Hypothalamus (tissue), 51 donors: ENCODE data around the gene C6orf15.

Source experiments
- DNase-seq, 51 donors: peaks; one replicate each; lab custom pipeline; 2025; lab: John Stamatoyannopoulos, UW

The C6orf15 gene

GRCh38 chr6:31075528-31075927 lies 36.8 kb downstream of the C6orf15 start:
- DNase-seq: no peak

DNA sequence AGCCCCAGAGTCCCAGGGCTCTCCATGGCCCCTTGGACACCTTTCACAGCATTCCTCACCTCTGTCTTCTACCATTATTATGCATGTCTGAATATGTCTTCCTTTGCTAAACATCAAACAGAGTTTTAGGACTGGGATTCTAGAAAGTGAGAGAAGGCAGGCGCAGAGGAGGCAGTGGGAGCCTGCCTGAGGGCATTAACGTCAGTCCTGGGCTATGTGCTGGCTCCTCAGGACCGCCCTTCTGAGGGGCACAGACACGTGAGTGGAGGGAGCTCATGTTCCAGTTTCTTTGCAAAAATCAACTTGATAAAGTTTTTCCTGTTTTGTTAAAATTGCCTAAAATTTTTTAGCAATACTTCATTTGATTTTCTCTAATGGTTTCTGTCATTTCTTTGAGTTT lies 38.0 kb downstream of the C6orf15 start:
- no peak for DNase-seq

DNA sequence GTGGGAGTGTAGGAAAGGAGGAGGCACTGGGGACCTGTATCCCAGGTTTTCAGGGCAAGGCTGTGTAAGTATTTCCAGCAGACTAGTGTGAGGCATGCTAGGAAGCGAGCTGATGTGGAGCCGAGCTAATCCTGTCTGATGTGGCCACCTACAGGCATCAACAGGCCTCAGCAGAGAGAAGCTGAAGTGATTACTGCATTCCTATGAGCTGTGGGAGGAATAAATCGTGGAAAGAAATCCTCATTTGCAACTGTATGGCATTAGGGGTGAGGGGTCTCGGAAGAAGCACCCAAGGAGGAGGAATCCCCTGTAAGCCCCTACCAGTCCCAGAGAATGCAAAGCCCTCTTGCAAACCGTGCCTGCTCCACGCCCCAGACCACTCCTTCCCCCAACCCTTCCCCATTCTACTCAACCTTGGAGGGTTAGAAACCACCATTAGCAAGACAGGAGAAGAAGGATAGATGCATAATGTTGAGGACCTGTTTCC lies 41.6 kb downstream of the C6orf15 start:
- DNase-seq: peak in 42 of 51 donors; percentile 15 to 87 (median 55)

GRCh38 chr6:31068669-31069340 lies 43.6 kb downstream of the C6orf15 start:
- peak in 50 of 51 donors; percentile 10 to 91 (median 72) for DNase-seq

DNA sequence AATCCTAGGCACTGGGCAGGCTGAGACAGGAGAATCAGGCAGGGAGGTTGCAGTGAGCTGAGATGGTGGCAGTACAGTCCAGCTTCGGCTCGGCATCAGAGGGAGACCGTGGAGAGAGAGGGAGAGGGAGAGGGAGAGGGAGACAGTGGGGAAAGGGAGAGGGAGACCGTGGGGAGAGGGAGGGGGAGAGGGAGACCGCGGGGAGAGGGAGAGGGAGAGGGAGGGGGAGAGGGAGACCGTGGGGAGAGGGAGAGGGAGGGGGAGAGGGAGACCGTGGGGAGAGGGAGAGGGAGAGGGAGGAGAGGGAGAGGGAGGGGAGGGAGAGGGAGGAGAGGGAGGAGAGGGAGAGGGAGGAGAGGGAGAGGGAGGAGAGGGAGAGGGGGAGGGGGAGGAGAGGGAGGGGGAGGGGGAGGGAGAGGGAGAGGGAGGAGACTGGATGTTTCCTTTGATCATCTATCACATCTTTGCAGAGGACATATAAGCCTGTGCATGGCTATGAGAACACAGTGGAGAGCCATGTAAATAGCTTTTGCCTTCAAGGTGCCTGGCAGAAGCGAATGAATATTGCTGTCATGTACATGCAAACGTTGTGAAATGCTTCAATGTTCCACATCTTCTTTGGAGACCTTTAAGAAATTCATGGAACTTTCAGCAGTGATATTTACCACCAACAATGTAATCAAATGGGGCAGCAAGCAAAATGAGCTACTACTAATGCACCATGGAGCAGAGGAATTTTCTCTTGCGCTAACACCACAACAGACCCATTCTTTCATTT lies 44.3 kb downstream of the C6orf15 start:
- peak in 19 of 51 donors; percentile 5 to 60 (median 33) for DNase-seq

GRCh38 chr6:31067028-31067427 lies 45.3 kb downstream of the C6orf15 start:
- peak in 1 of 51 donors; percentile 3 for DNase-seq

GRCh38 chr6:31065556-31065955 lies 46.8 kb downstream of the C6orf15 start:
- no peak for DNase-seq

- DNase-seq: no peak
Measured at GRCh38 chr6:31063906-31064435, 48.4 kb downstream of the C6orf15 start.
